Mucosa of stomach (tissue), 1 donor: ENCODE results near the gene TOMM34.
A peak's percentile ranks its signal among the peaks of the same experiment; 100 is the strongest.

Experiments used
- H3K27me3 ChIP-seq: one replicate; pipeline ENCODE4 v1.7.0; 2013; ENCODE audit warnings: mild to moderate bottlenecking, low read length; ENCODE audit not compliant: control insufficient read depth, insufficient read depth
- H3K36me3 ChIP-seq: one replicate; pipeline ENCODE4 v1.7.0; 2013; ENCODE audit warnings: low read length; ENCODE audit not compliant: control insufficient read depth, insufficient read depth
- H3K4me1 ChIP-seq: one replicate; pipeline ENCODE4 v1.7.0; 2013; ENCODE audit warnings: mild to moderate bottlenecking, low read length; ENCODE audit not compliant: control insufficient read depth, insufficient read depth
- H3K4me3 ChIP-seq: one replicate; pipeline ENCODE4 v1.7.0; 2013; ENCODE audit warnings: low read length
- H3K9ac ChIP-seq: one replicate; pipeline ENCODE4 v1.7.0; 2013; ENCODE audit warnings: mild to moderate bottlenecking, low read length, moderate library complexity
- H3K9me3 ChIP-seq: one replicate; pipeline ENCODE4 v1.7.0; 2013; ENCODE audit warnings: mild to moderate bottlenecking, low read length, moderate library complexity; ENCODE audit not compliant: control insufficient read depth
- donor health status: Pancreatic carcinoma.

Gene TOMM34

DNA sequence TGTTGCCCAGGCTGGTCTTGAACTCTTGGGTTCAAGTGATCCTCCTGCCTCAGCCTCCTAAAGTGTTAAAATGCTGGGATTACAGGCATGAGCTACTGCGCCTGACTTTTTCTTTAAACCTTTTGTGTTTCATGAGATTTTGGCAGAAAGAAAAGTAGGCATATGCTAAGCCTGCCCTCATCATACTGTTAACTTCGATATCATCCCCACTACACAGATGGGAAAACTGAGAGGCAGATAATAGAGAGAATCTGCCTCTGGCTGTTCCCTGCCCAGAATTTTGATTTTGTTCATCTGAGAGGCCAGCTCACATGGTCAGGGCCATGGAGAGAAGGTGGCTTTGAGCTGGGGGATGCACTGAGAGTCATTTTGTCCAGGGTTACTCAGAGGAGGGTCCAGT, 42.8 kb downstream of the TOMM34 start:
- H3K36me3 ChIP-seq = no peaks in the 10 kb centered on the region
- H3K4me1 ChIP-seq = no peaks in the 10 kb centered on the region
- H3K27me3 ChIP-seq = no peaks in the 10 kb centered on the region
- no peak overlapping the region for H3K9ac ChIP-seq
- no peak overlapping the region for H3K4me3 ChIP-seq
- no peaks in the 10 kb centered on the region for H3K9me3 ChIP-seq

DNA sequence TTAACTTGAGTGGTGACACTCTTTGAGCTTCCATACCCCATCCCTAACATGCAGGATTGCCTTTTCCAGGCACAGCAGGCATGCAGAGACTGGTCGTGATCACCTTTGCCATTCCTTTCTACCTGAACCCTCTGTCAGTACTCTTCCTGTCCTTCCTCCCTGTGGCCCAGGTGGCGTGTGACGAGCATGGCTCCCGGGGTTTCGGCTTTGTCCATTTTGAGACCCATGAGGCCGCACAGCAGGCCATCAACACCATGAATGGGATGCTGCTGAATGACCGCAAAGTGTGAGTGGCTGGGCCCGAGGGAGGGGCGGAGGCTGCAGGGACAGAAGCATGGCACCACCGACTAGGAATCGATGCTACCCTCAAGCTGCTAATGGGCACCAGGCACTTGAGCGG, 43.6 kb downstream of the TOMM34 start:
- Histone ChIP-seq H3K9me3 (no peaks in the 10 kb centered on the region), H3K4me1 (peaks cover 4% of the 10 kb centered on the region), H3K9ac (no peak overlapping the region), H3K4me3 (no peak overlapping the region), H3K36me3 (no peaks in the 10 kb centered on the region), H3K27me3 (no peaks in the 10 kb centered on the region)

DNA sequence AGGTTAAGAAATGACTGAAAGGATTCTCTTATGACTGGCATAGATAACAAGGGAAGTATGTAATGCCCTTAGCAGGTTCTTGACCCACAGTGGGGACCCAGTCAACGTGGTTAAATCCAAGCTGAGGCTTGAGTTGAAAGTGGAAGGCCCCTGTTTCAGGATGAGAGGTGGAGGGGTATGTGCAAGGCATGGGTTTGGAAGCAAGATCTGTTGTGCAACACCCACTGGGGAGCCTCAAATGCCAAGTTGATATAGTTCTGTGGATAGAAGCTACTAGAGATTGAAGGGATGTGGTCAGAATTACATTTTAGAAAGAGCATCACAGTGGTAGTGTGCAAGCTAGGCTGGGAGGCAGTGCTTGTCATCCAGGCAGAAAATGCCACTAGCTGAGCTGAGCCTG, 45.3 kb downstream of the TOMM34 start:
- H3K27me3 ChIP-seq = no peaks in the 10 kb centered on the region
- H3K9me3 ChIP-seq = no peaks in the 10 kb centered on the region
- H3K36me3 ChIP-seq = no peaks in the 10 kb centered on the region
- no peak overlapping the region for H3K9ac ChIP-seq
- H3K4me1 ChIP-seq = peaks cover 16% of the 10 kb centered on the region
- H3K4me3 ChIP-seq = no peak overlapping the region

DNA sequence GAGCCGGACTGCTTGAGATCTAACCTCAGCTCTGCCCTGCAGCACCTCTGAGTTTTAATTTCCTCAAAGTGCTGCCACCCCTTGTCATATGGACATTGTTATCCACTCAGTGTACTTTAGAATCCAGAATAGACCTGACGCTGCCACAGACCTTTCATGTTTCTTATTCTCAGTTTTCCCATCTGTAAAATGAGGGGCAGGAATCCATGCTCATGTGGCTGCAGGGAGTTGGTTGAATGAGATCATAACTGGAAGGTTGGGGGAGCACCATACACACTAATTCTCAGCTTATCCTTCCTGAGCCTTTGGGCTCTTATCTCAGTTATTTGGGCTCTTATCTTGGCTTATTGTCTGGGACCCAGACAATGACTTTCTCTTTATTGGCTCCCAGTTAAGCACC, 48.0 kb downstream of the TOMM34 start:
- Histone ChIP-seq H3K27me3 (no peaks in the 10 kb centered on the region), H3K36me3 (no peaks in the 10 kb centered on the region), H3K9me3 (no peaks in the 10 kb centered on the region), H3K4me1 (peaks cover 16% of the 10 kb centered on the region), H3K9ac (no peak overlapping the region), H3K4me3 (no peak overlapping the region)

DNA sequence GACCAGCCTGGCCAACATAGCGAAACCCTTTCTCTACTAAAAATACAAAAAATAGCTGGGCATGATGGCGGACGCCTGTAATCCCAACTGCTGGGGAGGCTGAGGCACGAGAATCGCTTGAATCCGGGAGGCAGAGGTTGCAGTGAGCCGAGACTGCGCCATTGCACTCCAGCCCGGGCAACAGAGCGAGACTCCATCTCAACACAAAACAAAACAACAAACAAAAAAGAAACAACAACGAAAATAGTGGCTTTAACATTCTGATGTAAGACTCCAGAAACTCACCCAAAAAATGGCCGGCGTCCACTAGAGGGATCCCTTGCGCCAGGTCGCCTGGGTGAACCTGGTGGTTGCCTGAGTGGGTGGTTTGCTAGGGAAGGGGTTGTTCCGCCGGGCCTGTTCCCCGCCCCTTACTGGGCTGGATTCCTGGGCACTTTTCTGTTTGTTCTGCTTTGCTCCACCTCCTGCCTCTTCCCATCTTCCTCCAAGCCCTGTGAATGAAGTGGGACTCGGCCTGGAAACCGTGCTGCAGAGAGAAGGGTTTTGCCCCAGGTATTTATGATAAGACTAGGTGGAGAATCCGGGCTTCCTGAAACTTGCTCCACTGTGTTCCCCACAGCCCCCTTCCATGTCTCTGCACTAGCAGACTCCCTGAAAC, 48.8 kb downstream of the TOMM34 start:
- Histone ChIP-seq H3K27me3 (no peaks in the 10 kb centered on the region), H3K9me3 (no peaks in the 10 kb centered on the region), H3K36me3 (no peaks in the 10 kb centered on the region), H3K4me1 (peaks cover 16% of the 10 kb centered on the region), H3K4me3 (no peak overlapping the region), H3K9ac (no peak overlapping the region)

DNA sequence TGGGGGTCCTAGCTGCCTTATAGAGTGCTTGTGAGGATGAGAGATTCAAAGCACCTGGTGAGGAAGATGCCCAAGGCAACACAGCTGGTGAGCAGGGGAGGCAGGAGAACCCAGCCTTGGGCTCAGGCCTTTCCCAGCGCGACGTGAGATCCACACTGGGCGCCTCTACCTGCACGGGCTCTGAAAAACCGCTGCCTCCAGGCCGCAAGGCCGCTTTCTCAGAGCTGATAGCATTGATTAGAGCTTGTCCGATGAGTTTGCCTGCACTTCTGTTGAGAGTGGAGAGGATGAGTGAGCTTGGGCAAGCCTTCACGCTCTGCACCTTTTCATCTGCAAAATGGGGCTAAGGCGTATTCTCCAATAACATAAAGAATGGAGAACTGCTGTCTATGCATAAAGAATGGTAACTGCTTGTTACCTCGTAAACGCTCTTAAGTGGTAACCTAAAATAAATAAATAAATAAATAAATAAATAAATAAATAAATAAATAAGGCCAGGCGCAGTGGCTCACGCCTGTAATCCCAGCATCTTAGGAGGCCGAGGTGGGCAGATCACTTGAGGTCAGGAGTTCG, 49.4 kb downstream of the TOMM34 start:
- Histone ChIP-seq H3K27me3 (no peaks in the 10 kb centered on the region), H3K9ac (no peak overlapping the region), H3K36me3 (no peaks in the 10 kb centered on the region), H3K4me3 (peak overlapping the region; percentile 41), H3K4me1 (peaks cover 16% of the 10 kb centered on the region), H3K9me3 (no peaks in the 10 kb centered on the region)

DNA sequence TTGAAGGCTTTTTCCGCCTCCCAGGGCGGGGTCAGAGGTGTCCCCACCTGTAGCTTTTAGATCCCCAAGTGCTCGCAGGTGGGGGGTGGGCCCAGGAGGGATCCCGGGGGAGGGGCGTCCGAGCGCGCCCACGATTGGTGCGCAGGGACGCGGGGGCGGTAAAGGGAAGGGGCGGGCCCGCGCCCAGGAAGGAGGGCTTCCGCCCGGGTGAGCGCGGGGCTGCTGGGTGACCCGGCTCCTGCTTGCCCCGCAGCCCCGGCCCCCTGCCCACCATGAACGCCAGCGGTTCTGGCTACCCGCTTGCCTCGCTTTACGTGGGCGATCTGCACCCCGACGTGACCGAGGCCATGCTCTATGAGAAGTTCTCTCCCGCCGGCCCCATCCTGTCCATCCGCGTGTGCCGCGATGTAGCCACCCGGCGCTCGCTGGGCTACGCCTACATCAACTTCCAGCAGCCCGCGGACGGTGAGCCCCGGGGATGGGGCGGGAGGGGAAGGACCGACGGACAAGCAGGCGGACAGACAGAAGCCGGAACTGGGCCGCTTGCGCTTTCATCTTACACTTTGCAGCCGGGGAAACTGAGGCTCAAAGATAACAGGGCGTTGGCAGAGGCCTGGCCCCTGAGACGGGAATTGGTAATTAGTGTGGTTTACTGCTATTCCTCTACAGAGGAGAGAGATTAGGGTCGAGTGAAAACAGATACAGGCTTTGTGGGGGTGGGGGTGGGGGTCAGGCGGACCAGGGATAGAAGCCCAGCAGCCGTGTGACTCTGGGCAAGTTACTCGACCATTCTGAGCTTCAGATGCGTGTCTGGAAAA, 50.1 kb downstream of the TOMM34 start, which contains the start of gene PABPC1L:
Gene PABPC1L (plus strand): TSS at position 189 of the 818 bp plus-strand sequence. CDS start 84 bp downstream, at position 273.
- H3K9me3 ChIP-seq = no peaks in the 10 kb centered on the region
- H3K36me3 ChIP-seq = no peaks in the 10 kb centered on the region
- H3K9ac ChIP-seq = peak within 1 kb of the TSS; percentile 5
- H3K4me1 ChIP-seq = peaks cover 16% of the 10 kb centered on the region
- no peaks in the 10 kb centered on the region for H3K27me3 ChIP-seq
- peak within 1 kb of the TSS; percentile 41 for H3K4me3 ChIP-seq

DNA sequence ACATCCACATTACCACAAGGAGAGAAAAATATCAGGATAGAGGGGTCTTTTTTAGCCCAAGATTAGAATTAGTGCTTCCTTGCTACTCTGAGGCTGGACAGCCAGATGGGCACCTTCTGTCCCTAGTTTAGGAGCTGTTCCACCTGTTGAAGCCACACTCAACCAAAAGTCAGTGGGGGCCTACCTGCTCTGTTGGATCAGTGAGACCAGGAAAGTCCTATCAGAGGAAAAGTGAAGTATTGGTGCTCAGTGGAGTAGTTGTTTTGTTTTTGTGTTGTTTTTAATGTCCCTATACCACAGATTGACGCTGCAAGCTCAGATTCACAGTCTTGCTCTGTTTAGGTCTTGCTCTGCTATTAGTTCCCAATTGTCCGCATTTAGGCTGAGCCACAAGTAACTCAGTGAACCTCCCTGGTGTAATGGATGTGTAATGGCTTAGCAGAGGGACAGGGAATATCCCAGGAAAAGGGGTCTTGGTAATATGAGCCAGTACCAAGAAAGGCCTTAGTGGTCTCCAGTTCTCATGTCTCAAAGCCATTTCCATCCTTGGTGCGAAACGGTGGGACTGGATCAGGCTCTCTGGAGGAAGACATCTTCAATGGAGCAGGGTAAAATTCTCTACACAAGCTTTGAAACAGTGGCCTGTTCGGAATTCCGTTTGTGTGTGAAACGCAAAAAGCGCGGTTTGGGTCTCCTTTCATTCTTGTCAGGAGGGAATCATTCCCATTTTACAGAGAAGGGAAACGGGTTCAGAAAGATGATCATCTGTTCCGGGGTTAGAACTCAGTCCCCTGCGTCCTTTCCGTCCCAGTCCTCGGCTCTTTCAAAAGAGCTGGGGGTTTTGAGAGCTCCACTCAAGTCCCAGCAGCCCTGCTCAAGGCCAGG, 51.0 kb downstream of the TOMM34 start:
- Histone ChIP-seq H3K4me1 (peaks cover 16% of the 10 kb centered on the region), H3K9me3 (no peaks in the 10 kb centered on the region), H3K4me3 (peak overlapping the region; percentile 41), H3K27me3 (no peaks in the 10 kb centered on the region), H3K36me3 (no peaks in the 10 kb centered on the region), H3K9ac (peak overlapping the region; percentile 5)

DNA sequence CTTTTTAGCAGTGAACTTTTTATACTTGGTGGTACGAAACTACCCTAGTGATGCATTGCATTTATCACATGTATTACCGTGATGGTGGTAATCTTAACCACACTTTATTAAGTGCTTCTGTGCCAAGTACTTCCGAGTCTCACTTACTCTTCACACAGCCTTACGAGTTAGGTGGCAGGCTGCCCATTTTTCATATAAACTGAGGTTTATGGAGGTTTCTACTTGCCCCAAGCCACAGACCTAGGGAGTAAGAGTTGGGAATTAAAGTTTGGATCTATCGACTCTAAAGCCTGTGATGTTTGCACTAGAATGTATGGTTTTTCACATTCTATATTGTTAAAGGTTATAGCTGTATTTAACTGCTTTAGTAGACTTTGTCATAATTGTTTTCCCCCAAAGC, 55.8 kb downstream of the TOMM34 start:
- H3K9ac ChIP-seq = no peak overlapping the region
- peaks cover 5% of the 10 kb centered on the region for H3K36me3 ChIP-seq
- H3K4me3 ChIP-seq = no peak overlapping the region
- H3K9me3 ChIP-seq = no peaks in the 10 kb centered on the region
- H3K4me1 ChIP-seq = no peaks in the 10 kb centered on the region
- H3K27me3 ChIP-seq = no peaks in the 10 kb centered on the region

DNA sequence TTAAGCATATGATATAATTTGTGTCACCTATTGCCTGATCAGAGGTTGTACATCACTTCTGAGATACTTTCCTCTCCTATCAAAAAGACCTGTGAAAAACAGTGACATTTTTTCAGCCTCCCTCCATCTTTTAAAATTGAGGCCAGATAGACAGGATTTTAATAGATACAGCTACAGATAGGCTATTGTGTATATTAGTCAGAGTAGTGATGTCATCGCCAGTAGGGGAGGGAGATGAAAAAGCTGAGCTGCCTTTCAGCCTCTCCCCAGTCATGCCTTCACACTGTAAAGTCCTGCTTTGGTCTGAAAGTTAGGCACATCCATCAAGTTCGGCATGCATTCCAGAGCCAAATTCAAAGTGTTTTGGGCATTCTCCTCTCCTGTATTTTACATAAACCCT, 58.2 kb downstream of the TOMM34 start:
- H3K4me1 ChIP-seq = no peaks in the 10 kb centered on the region
- H3K36me3 ChIP-seq = peaks cover 5% of the 10 kb centered on the region
- no peaks in the 10 kb centered on the region for H3K27me3 ChIP-seq
- no peak overlapping the region for H3K4me3 ChIP-seq
- H3K9ac ChIP-seq = no peak overlapping the region
- H3K9me3 ChIP-seq = no peaks in the 10 kb centered on the region

DNA sequence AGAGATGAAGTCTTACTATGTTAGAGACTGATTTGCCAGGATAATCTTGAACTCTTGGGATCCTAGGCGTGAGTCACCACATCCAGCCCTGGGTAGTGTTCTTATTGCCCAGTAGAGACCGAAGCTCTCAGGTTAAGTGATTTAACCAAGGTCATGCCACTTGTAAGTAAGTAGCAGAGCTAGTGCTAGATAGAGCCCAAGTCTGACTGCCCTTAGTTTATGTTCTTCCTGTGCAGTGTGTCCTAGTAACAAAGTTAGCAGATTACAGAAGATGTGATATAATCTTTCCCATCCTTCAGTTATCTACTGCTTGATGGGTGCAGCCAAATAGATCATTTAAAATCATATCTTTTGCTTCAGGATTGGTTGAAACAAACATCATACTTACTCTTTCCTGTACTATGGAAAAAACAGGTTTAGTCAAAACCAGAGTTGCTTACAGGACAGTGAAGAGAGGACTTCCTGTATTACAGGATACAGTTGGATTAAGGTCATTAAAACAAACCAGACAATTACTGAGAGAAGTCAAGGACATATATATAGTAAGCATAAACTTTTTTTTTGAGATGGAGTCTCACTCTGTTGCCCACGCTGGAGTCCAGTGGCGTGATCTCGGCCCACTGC, 59.9 kb downstream of the TOMM34 start:
- Histone ChIP-seq H3K27me3 (no peaks in the 10 kb centered on the region), H3K4me1 (peaks cover under 1% of the 10 kb centered on the region), H3K9me3 (no peaks in the 10 kb centered on the region), H3K36me3 (peaks cover 5% of the 10 kb centered on the region), H3K4me3 (no peak overlapping the region), H3K9ac (no peak overlapping the region)
